DMS114 treated with DMSO at 0.1 percent for 48 hours (cell line): Measurements from ENCODE around the gene ESF1.
"Not testable (repeated sequence)": the region's sequence is repeated elsewhere in the genome, so short reads cannot be mapped to it uniquely, and the experiment has no call there.

ENCODE experiments used
- DNase-seq: peaks from one replicate; lab custom pipeline; 2025; ENCODE audit not compliant: unreplicated experiment; lab: John Stamatoyannopoulos, UW

ESF1 gene

GRCh38 chr20:13788167-13788834 is 3.6 kb upstream of the ESF1 start:
- DNase-seq, result peak; percentile 8

GRCh38 chr20:13786143-13786828 is 1.6 kb upstream of the ESF1 start:
- DNase-seq, result no peak

GRCh38 chr20:13784271-13784892 is 337 bp downstream of the ESF1 start:
- no peak for DNase-seq

- no peak for DNase-seq
Observed at GRCh38 chr20:13783528-13783927, 1.2 kb downstream of the ESF1 start.

GRCh38 chr20:13778827-13779226 is 5.9 kb downstream of the ESF1 start:
- no peak for DNase-seq

- DNase-seq, result no peak
Observed at GRCh38 chr20:13777171-13777601, 7.5 kb downstream of the ESF1 start.

GRCh38 chr20:13775867-13776266 is 8.9 kb downstream of the ESF1 start:
- DNase-seq, result no peak

GRCh38 chr20:13772529-13772928 is 12.2 kb downstream of the ESF1 start:
- DNase-seq, result no peak

GRCh38 chr20:13771853-13772453 is 12.8 kb downstream of the ESF1 start:
- peak; percentile 16 for DNase-seq

GRCh38 chr20:13770141-13770540 is 14.6 kb downstream of the ESF1 start:
- no peak for DNase-seq

- DNase-seq, result no peak
Observed at GRCh38 chr20:13765868-13766416, 18.8 kb downstream of the ESF1 start.

GRCh38 chr20:13765299-13765698 is 19.4 kb downstream of the ESF1 start:
- no peak for DNase-seq

- not testable (repeated sequence) for DNase-seq
Observed at GRCh38 chr20:13760451-13760946, 24.2 kb downstream of the ESF1 start.

- no peak for DNase-seq
Observed at GRCh38 chr20:13758884-13759283, 25.8 kb downstream of the ESF1 start.

GRCh38 chr20:13756551-13756950 is 28.2 kb downstream of the ESF1 start:
- no peak for DNase-seq

- DNase-seq, result no peak
Observed at GRCh38 chr20:13755809-13756208, 28.9 kb downstream of the ESF1 start.

GRCh38 chr20:13753436-13754036 is 31.2 kb downstream of the ESF1 start:
- DNase-seq, result no peak

- no peak for DNase-seq
Observed at GRCh38 chr20:13749811-13750210, 34.9 kb downstream of the ESF1 start.

- DNase-seq, result no peak
Observed at GRCh38 chr20:13745784-13746183, 38.9 kb downstream of the ESF1 start.

- DNase-seq, result no peak
Observed at GRCh38 chr20:13744352-13744751, 40.4 kb downstream of the ESF1 start.

GRCh38 chr20:13741879-13742278 is 42.8 kb downstream of the ESF1 start:
- DNase-seq, result no peak
